Endothelial cell of umbilical vein (primary cell): ENCODE data around the gene GALNT12. TPM values are rescaled to one million over a fixed set of nuclear protein-coding genes. Genes with fewer than 3 reads are reported as not detected.

Source experiments
- BruUV-seq: library from RNA; stranded (reverse); fragments of 400-500 nt; replicated peaks from 2 replicates; lab custom pipeline; 2021; lab: Mats Ljungman, UMichigan
- CTCF ChIA-PET: fragments of 300-600, 350-600 bp; sonication (Branson Sonifier 250); formaldehyde crosslinking; loops from one replicate; lab custom pipeline; 2021; ENCODE audit warnings: antibody characterized with exemption, inconsistent platforms; lab: Charles Lee
- POLR2A ChIA-PET: fragments of 300-600, 350-600 bp; sonication (Branson Sonifier 250); formaldehyde crosslinking; loops from one replicate; lab custom pipeline; 2021; ENCODE audit warnings: antibody characterized with exemption, inconsistent platforms; lab: Charles Lee
- DNase-seq: peaks from one replicate; pipeline ENCODE4 v3.0.0-alpha.2; 2011; ENCODE audit warnings: low read depth, low spot score
- FAIRE-seq: peaks from 2 replicates; lab custom pipeline; 2011; peaks lifted over from hg19 to GRCh38; lab: Jason Lieb, UNC
- H2AFZ ChIP-seq: 2 replicates; pipeline ENCODE4 v1.6.0; 2012; ENCODE audit warnings: low read depth, low read length, control low read depth, inconsistent platforms
- H3K27ac ChIP-seq: 2 replicates; pipeline ENCODE4 v1.5.1; 2011; ENCODE audit warnings: low read depth, mild to moderate bottlenecking, control low read depth, low read length, moderate library complexity; ENCODE audit not compliant: insufficient read depth
- H3K27me3 ChIP-seq, 2 experiments: 2 replicates each; pipeline versions ENCODE4 v1.6.0 to v1.6.1; 2011; ENCODE audit warnings: low read length in 2 of 2, mixed read lengths in 1 of 2; ENCODE audit not compliant: control insufficient read depth in 2 of 2, insufficient read depth in 2 of 2
- H3K36me3 ChIP-seq, 2 experiments: 2 replicates in 1 of 2; 3 replicates in 1 of 2; pipeline ENCODE4 v1.5.1; 2011; ENCODE audit warnings: low read length in 2 of 2, mild to moderate bottlenecking in 1 of 2, moderate library complexity in 1 of 2; ENCODE audit not compliant: control insufficient read depth in 2 of 2, insufficient read depth in 2 of 2; ENCODE audit errors: extremely low read depth in 1 of 2
- H3K4me1 ChIP-seq: 3 replicates; pipeline ENCODE4 v1.5.1; 2011; ENCODE audit warnings: mild to moderate bottlenecking, low read length; ENCODE audit not compliant: control insufficient read depth, insufficient read depth; ENCODE audit errors: extremely low read depth
- H3K4me2 ChIP-seq: 2 replicates; pipeline ENCODE4 v1.6.1; 2011; ENCODE audit warnings: low read length, control low read depth, mixed read lengths; ENCODE audit not compliant: insufficient read depth
- H3K4me3 ChIP-seq, 3 experiments: fragments of 200-600 bp in 1 of 3; sonication (generic), shearing (Covaris generic) in 1 of 3; replicated peaks in 1 of 3; 2 replicates each; pipeline ENCODE4 v1.5.1; 2011 to 2016; ENCODE audit warnings: control low read depth in 3 of 3, low read length in 3 of 3, mild to moderate bottlenecking in 2 of 3, inconsistent platforms in 1 of 3, low read depth in 1 of 3, moderate library complexity in 1 of 3; ENCODE audit not compliant: insufficient read depth in 1 of 3
- H3K79me2 ChIP-seq: 2 replicates; pipeline ENCODE4 v1.6.0; 2012; ENCODE audit warnings: low read length, inconsistent platforms; ENCODE audit not compliant: control insufficient read depth, insufficient read depth
- H3K9ac ChIP-seq: replicated peaks from 2 replicates; pipeline ENCODE3; 2011; ENCODE audit warnings: low read length, control low read depth; ENCODE audit not compliant: insufficient read depth; ENCODE audit errors: extremely low read depth
- H3K9me1 ChIP-seq: replicated peaks from 3 replicates; pipeline ENCODE4 v1.6.0; 2011; ENCODE audit warnings: mild to moderate bottlenecking, low read length; ENCODE audit not compliant: control insufficient read depth, insufficient read depth; ENCODE audit errors: extremely low read depth
- H3K9me3 ChIP-seq: replicated peaks from 2 replicates; pipeline ENCODE4 v1.5.1; 2012; ENCODE audit warnings: low read length, inconsistent platforms; ENCODE audit not compliant: control insufficient read depth, insufficient read depth
- H4K20me1 ChIP-seq: replicated peaks from 2 replicates; pipeline ENCODE3; 2011; ENCODE audit warnings: mild to moderate bottlenecking, low read length; ENCODE audit not compliant: control insufficient read depth, insufficient read depth; ENCODE audit errors: extremely low read depth
- CTCF ChIP-seq, 2 donors: IDR thresholded peaks; 1 replicate in 1 of 2; 2 replicates in 1 of 2; pipeline ENCODE4 v1.5.1; 2011; ENCODE audit warnings: low read length in 2 of 2, mild to moderate bottlenecking in 2 of 2, moderate library complexity in 2 of 2, control low read depth in 1 of 2, inconsistent platforms in 1 of 2, low read depth in 1 of 2; ENCODE audit not compliant: insufficient read depth in 1 of 2; ENCODE audit errors: extremely low read depth in 1 of 2
- EZH2 ChIP-seq: IDR thresholded peaks from 2 replicates; pipeline ENCODE4 v1.6.1; 2012; ENCODE audit warnings: borderline replicate concordance, low read depth, mild to moderate bottlenecking, moderate library complexity, low read length, inconsistent platforms; ENCODE audit not compliant: severe bottlenecking
- FOS ChIP-seq: IDR thresholded peaks from 2 replicates; pipeline ENCODE4 v1.6.1; 2011; ENCODE audit warnings: mild to moderate bottlenecking, low read length, moderate library complexity, borderline replicate concordance; ENCODE audit not compliant: insufficient read depth
- GATA2 ChIP-seq: IDR thresholded peaks from 2 replicates; pipeline ENCODE4 v1.7.0; 2011; ENCODE audit warnings: low read depth, mild to moderate bottlenecking, moderate library complexity, mixed read lengths, low read length; ENCODE audit not compliant: insufficient read length, insufficient read depth
- JUN ChIP-seq: IDR thresholded peaks from 2 replicates; pipeline ENCODE4 v1.6.1; 2011; ENCODE audit warnings: borderline replicate concordance, low read depth; ENCODE audit not compliant: insufficient read length, insufficient read depth
- MAX ChIP-seq: IDR thresholded peaks from 2 replicates; pipeline ENCODE4 v1.6.1; 2011; ENCODE audit not compliant: insufficient read depth, insufficient read length
- MYC ChIP-seq: IDR thresholded peaks from one replicate; pipeline ENCODE4 v1.6.1; 2011; ENCODE audit warnings: mild to moderate bottlenecking, low read depth, low read length
- POLR2A ChIP-seq: IDR thresholded peaks from 2 replicates; pipeline ENCODE4 v1.6.1; 2012; ENCODE audit warnings: low read depth, mild to moderate bottlenecking, control low read depth, low read length
- POLR2AphosphoS5 ChIP-seq: IDR thresholded peaks from 2 replicates; pipeline ENCODE4 v1.6.1; 2012; ENCODE audit warnings: low read depth, mild to moderate bottlenecking, control low read depth, low read length, moderate library complexity; ENCODE audit not compliant: insufficient read depth
- dilution Hi-C: fragments of 300-500 bp; cut with MboI; formaldehyde crosslinking; loops from one replicate; pipeline ENCODE4 v1.15.0; 2019; ENCODE audit warnings: low sequenced_read_pairs; ENCODE audit not compliant: extremely low pct_ligation_motif_present
- intact Hi-C: fragments of 100-400 bp; cut with micrococcal nuclease; formaldehyde crosslinking; loops from one replicate; pipeline ENCODE4 v1.10.0; 2022
- polyA plus RNA-seq, 4 experiments: library from polyadenylated mRNA; depleted of rRNA in 3 of 4; stranded (reverse) in 3 of 4; unstranded in 1 of 4; fragments of >200 nt; gene quantifications; 2 replicates each; pipeline versions ENCODE4 v1.2.1 to v1.2.3, GENCODE V29; 2011 to 2012; ENCODE audit warnings: missing spikeins in 1 of 4
- total RNA-seq: library from RNA; stranded (reverse); gene quantifications from 2 replicates; pipeline ENCODE4 v1.2.3, GENCODE V29; 2021

Gene GALNT12
- total and polyA plus RNA-seq, 2 donors (not counting 3 experiments of a cell fraction or from before 2014, with no cell fraction given): 0.26 to 0.44 TPM

GRCh38 chr9:98854266-98854665 lies 46.8 kb downstream of the GALNT12 start:
- no peak overlapping the region for H3K4me2 ChIP-seq
- H3K9me3 ChIP-seq: no peaks in the 10 kb centered on the region
- H3K79me2 ChIP-seq: no peaks in the 10 kb centered on the region
- H3K36me3 ChIP-seq: no peaks in the 10 kb centered on the region
- TF ChIP-seq GATA2 (no peak), POLR2A (no peak), POLR2AphosphoS5 (no peak), CTCF (IDR thresholded peaks at IDR 0.05; ENCODE audit: extremely low read depth in 1 of 2, insufficient read depth in 1 of 2, low read depth in 1 of 2, low read length in 2 of 2) (no peak), MAX (no peak), EZH2 (no peak), JUN (no peak), MYC (no peak), FOS (no peak)
- BruUV-seq: no TSS peak
- no peaks in the 10 kb centered on the region for H3K9me1 ChIP-seq
- intact Hi-C loops: no loop called here
- no peak overlapping the region for H3K4me3 ChIP-seq
- no peaks in the 10 kb centered on the region for H3K27me3 ChIP-seq
- CTCF ChIA-PET: no interaction called here
- DNase-seq (no peak), FAIRE-seq (no peak)
- no peaks in the 10 kb centered on the region for H3K4me1 ChIP-seq
- H2AFZ ChIP-seq: no peak overlapping the region
- H4K20me1 ChIP-seq: no peaks in the 10 kb centered on the region
- POLR2A ChIA-PET: no interaction called here
- dilution Hi-C loops: no loop called here
- no peak overlapping the region for H3K9ac ChIP-seq
- no peak overlapping the region for H3K27ac ChIP-seq
